B cell (primary cell): ENCODE results near the gene RNF25.

Experiments used
- EZH2 ChIP-seq: IDR thresholded peaks from 2 replicates; pipeline ENCODE4 v1.6.1; 2012; ENCODE audit warnings: borderline replicate concordance, low read depth, mild to moderate bottlenecking, moderate library complexity, low read length; ENCODE audit not compliant: insufficient read depth, poor library complexity, severe bottlenecking
- TF ChIP-seq, protein P1 (sequence below): fragments of 200-600 bp; IDR thresholded peaks from one replicate; pipeline ENCODE4 v1.8.0; 2022; ENCODE audit warnings: antibody characterized with exemption, mild to moderate bottlenecking

DNA sequence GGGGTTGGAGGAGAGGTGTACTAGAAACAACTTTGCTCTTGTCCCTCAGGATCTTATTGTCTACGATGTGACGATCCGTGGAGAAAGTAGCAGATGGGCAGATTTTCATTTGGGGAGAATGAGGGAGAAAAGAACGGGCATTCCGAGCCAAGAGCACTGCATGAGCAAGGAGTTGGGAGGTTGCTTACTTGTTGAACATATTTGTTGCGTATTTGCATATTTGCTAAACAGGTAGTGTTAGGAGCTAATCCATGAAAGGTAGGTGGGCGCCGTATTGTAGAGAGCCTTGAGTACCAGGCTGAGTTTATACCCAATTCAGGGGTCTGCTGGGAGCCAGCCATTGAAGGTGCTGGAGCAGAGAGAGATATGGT, 11.8 kb downstream of the RNF25 start:
- TF ChIP-seq, protein P1, sequence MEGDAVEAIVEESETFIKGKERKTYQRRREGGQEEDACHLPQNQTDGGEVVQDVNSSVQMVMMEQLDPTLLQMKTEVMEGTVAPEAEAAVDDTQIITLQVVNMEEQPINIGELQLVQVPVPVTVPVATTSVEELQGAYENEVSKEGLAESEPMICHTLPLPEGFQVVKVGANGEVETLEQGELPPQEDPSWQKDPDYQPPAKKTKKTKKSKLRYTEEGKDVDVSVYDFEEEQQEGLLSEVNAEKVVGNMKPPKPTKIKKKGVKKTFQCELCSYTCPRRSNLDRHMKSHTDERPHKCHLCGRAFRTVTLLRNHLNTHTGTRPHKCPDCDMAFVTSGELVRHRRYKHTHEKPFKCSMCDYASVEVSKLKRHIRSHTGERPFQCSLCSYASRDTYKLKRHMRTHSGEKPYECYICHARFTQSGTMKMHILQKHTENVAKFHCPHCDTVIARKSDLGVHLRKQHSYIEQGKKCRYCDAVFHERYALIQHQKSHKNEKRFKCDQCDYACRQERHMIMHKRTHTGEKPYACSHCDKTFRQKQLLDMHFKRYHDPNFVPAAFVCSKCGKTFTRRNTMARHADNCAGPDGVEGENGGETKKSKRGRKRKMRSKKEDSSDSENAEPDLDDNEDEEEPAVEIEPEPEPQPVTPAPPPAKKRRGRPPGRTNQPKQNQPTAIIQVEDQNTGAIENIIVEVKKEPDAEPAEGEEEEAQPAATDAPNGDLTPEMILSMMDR = no peak
- TF ChIP-seq EZH2 = no peak
